ENCODE measurements around the gene GNAS-AS1. TPM values are rescaled to one million over a fixed set of nuclear protein-coding genes. Genes with fewer than 3 reads are reported as not detected.

Gene GNAS-AS1
- total RNA-seq, 1 donor, result 0.43 TPM

- H3K4me3 ChIP-seq (ENCODE audit: low read depth, low read length), result no peak overlapping the region
- no peak for DNase-seq (ENCODE audit: low read depth)
- TF ChIP-seq, protein P1, sequence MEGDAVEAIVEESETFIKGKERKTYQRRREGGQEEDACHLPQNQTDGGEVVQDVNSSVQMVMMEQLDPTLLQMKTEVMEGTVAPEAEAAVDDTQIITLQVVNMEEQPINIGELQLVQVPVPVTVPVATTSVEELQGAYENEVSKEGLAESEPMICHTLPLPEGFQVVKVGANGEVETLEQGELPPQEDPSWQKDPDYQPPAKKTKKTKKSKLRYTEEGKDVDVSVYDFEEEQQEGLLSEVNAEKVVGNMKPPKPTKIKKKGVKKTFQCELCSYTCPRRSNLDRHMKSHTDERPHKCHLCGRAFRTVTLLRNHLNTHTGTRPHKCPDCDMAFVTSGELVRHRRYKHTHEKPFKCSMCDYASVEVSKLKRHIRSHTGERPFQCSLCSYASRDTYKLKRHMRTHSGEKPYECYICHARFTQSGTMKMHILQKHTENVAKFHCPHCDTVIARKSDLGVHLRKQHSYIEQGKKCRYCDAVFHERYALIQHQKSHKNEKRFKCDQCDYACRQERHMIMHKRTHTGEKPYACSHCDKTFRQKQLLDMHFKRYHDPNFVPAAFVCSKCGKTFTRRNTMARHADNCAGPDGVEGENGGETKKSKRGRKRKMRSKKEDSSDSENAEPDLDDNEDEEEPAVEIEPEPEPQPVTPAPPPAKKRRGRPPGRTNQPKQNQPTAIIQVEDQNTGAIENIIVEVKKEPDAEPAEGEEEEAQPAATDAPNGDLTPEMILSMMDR (IDR thresholded peaks at IDR 0.05; ENCODE audit: insufficient read depth, low read depth, low read length), result no peak
Measured at GRCh38 chr20:58874469-58874868, 23.8 kb upstream of the GNAS-AS1 start.

DNA sequence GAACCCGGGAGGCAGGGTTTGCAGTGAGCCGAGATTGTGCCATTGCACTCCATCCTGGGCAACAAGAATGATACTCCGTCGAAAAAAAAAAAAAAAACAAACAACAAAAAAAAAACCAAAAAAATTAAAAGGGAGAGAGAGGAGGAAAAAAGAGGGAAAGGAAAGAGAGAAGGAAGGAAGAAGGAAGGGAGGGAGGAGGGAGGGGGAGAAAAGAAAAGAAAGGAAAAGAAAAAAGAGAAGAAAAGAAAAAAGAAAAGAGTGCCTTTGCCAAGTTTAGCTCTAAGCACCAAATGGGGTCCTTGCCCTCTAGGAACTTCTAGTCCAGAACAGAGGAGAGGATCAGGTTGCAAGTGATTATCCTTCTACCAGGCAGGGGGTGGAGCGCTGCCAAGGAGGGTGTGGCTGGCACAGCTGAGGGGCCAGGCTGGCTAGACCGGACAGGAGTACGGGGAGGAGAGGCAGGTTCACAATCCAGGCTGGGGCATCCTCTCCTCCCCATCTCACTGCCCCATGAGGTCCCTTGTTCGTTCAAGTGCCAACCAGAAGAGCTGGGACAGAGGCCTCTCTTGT is 20.9 kb upstream of the GNAS-AS1 start:
- DNase-seq (ENCODE audit: low read depth), result no peak
- H3K4me3 ChIP-seq (ENCODE audit: low read depth, low read length), result no peak overlapping the region
- TF ChIP-seq, protein P1 (IDR thresholded peaks at IDR 0.05; ENCODE audit: insufficient read depth, low read depth, low read length), result no peak

DNA sequence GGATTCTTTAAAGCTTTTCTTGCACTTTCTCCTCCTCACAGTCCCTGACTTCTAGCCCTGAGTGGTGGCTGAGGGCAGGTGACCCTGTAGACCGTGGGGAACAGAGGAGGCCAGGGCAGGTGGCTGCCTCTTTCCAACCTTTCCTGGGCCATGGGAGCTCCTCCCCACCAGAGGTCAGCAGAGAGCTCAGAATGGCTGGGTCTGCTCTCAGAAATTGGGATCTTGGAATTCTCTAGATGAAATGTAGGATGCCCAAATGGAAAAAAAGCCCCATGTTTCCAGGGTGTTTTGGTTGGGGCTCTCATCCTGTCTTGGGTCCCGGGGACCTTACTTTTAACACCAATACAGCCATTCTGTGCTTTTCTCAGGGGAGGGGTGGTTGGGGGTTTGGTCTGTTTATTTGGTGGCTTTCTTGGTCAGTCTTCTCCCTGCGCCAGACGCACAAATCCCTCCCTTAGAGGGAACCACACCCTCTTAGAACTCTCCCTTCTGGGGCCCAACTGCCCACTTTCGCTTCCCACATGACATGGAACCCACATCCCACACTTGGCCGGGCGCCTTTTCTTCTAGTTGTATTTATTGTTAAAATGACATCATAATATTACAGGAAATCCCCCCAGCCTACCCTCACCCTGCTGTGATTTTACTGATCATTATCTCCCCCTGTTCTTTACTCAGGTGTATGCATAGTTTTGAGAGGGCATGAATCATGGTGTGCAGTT is 19.8 kb upstream of the GNAS-AS1 start:
- DNase-seq (ENCODE audit: low read depth), result peak; percentile 60
- TF ChIP-seq, protein P1 (IDR thresholded peaks at IDR 0.05; ENCODE audit: insufficient read depth, low read depth, low read length), result peak; percentile 98

GRCh38 chr20:58869662-58870227 is 19.0 kb upstream of the GNAS-AS1 start:
- no peak overlapping the region for H3K4me3 ChIP-seq (ENCODE audit: low read depth, low read length)
- DNase-seq (ENCODE audit: low read depth), result no peak
- TF ChIP-seq, protein P1 (IDR thresholded peaks at IDR 0.05; ENCODE audit: insufficient read depth, low read depth, low read length), result no peak

More for the DNA sequence above, 19.8 kb upstream of the GNAS-AS1 start:
- H3K4me3 ChIP-seq (ENCODE audit: low read depth, low read length), result no peak overlapping the region

GRCh38 chr20:58868795-58869194 is 18.1 kb upstream of the GNAS-AS1 start:
- H3K4me3 ChIP-seq (ENCODE audit: low read depth, low read length), result no peak overlapping the region
- DNase-seq (ENCODE audit: low read depth), result no peak
- TF ChIP-seq, protein P1 (IDR thresholded peaks at IDR 0.05; ENCODE audit: insufficient read depth, low read depth, low read length), result no peak

- TF ChIP-seq, protein P1 (IDR thresholded peaks at IDR 0.05; ENCODE audit: insufficient read depth, low read depth, low read length), result no peak
- DNase-seq (ENCODE audit: low read depth), result peak; percentile 74
- H3K4me3 ChIP-seq (ENCODE audit: low read depth, low read length), result no peak overlapping the region
Measured at GRCh38 chr20:58867211-58867610, 16.5 kb upstream of the GNAS-AS1 start.
